ENCODE measurements around the gene ACAD11. TPM values are rescaled to one million over a fixed set of nuclear protein-coding genes. Genes with fewer than 3 reads are reported as not detected.
A peak's percentile ranks its signal among the peaks of the same experiment; 100 is the strongest.

Gene ACAD11
- total RNA-seq, 2 donors from 2014 or later = 28.8 to 52.1 TPM

DNA sequence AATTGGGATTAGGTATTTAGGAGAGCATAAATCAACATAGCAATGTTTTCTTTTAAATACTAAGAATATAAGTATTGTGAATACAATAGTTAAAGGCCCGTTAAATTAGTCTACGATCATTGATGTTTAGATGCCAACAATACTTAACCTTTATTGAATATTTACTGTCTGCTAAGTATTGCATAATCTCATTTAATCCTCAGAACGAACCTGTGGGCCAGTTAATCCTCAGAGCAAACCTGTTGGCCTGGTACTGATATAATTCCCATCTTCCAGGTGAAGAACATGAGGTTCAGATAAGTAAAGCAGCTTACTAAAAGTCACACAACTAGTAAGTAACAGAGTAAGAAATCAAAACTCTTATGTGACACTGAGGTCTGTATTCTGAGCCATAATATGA lies 119.9 kb downstream of the ACAD11 start:
- H3K9me3 ChIP-seq = no peaks in the 10 kb centered on the region
- WGBS, 2 donors = 44 to 45% methylated on average over 3 of the region's 3 CpGs
- H3K4me1 ChIP-seq = peaks cover 44% of the 10 kb centered on the region
- TF ChIP-seq POLR2A (IDR thresholded peaks at IDR 0.05) = no peak
- TF ChIP-seq, protein P1, sequence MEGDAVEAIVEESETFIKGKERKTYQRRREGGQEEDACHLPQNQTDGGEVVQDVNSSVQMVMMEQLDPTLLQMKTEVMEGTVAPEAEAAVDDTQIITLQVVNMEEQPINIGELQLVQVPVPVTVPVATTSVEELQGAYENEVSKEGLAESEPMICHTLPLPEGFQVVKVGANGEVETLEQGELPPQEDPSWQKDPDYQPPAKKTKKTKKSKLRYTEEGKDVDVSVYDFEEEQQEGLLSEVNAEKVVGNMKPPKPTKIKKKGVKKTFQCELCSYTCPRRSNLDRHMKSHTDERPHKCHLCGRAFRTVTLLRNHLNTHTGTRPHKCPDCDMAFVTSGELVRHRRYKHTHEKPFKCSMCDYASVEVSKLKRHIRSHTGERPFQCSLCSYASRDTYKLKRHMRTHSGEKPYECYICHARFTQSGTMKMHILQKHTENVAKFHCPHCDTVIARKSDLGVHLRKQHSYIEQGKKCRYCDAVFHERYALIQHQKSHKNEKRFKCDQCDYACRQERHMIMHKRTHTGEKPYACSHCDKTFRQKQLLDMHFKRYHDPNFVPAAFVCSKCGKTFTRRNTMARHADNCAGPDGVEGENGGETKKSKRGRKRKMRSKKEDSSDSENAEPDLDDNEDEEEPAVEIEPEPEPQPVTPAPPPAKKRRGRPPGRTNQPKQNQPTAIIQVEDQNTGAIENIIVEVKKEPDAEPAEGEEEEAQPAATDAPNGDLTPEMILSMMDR (IDR thresholded peaks at IDR 0.05) = no peak
- no peaks in the 10 kb centered on the region for H3K27me3 ChIP-seq
- ATAC-seq = no peak
- intact Hi-C loops (cut with DNase I) = loop anchor here (5.0 kb wide), 1 partner anchor 103 kb away; no protein-coding TSS in a partner anchor
- no peaks in the 10 kb centered on the region for H3K36me3 ChIP-seq (replicated peaks in 1 of 2; ENCODE audit: insufficient read depth in 1 of 2, low read depth in 2 of 2)
- no peak overlapping the region for H3K4me3 ChIP-seq
- no peak for DNase-seq
- no peak overlapping the region for H3K27ac ChIP-seq

DNA sequence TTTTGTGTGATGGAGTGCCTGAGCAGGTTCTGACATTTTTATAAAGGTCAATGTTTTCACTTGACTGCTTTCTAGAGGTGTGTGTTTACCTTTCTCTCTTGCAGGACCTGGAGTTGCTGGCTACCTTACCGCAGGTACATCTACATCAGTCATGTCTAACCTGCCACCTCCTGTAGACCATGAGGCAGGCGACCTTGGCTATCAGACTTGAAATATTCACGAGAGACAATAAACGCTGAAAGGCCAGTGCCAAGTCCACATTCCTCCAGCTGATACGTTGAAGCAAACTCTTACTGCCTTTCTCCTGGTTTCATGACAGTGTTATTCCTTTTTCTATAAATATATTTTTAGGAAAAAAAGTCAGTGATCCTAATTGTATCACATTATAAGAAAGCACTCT lies 121.5 kb downstream of the ACAD11 start:
- TF ChIP-seq, protein P1 (IDR thresholded peaks at IDR 0.05) = no peak
- TF ChIP-seq POLR2A (IDR thresholded peaks at IDR 0.05) = no peak
- Histone ChIP-seq H3K9me3 (no peaks in the 10 kb centered on the region), H3K4me3 (no peak overlapping the region), H3K27ac (peak overlapping the region in 2 of 4 donors; percentile 4 to 24), H3K36me3 (replicated peaks in 1 of 2; ENCODE audit: insufficient read depth in 1 of 2, low read depth in 2 of 2) (no peaks in the 10 kb centered on the region), H3K27me3 (no peaks in the 10 kb centered on the region), H3K4me1 (peaks cover 39% of the 10 kb centered on the region)
- intact Hi-C loops (cut with DNase I) = loop anchor here (5.0 kb wide), 1 partner anchor 104 kb away; no protein-coding TSS in a partner anchor
- peak in 3 of 4 donors; percentile 38 to 48 (median 45) for DNase-seq
- 16 to 29% methylated on average over 5 of the region's 5 CpGs for WGBS, 2 donors
- peak; percentile 68 for ATAC-seq

GRCh38 chr3:132537297-132537696 lies 122.3 kb downstream of the ACAD11 start:
- H3K27ac ChIP-seq = peak overlapping the region in 1 of 4 donors; percentile 24
- no peaks in the 10 kb centered on the region for H3K27me3 ChIP-seq
- no peak overlapping the region for H3K4me3 ChIP-seq
- no peaks in the 10 kb centered on the region for H3K36me3 ChIP-seq (replicated peaks in 1 of 2; ENCODE audit: insufficient read depth in 1 of 2, low read depth in 2 of 2)
- intact Hi-C loops (cut with DNase I) = loop anchor here (5.0 kb wide), 1 partner anchor 105 kb away; no protein-coding TSS in a partner anchor
- TF ChIP-seq, protein P1 (IDR thresholded peaks at IDR 0.05) = no peak
- TF ChIP-seq POLR2A (IDR thresholded peaks at IDR 0.05) = no peak
- no peaks in the 10 kb centered on the region for H3K9me3 ChIP-seq
- ATAC-seq (no peak), DNase-seq (no peak)
- H3K4me1 ChIP-seq = peaks cover 34% of the 10 kb centered on the region
- 79 to 90% methylated on average over 1 of the region's 1 CpG for WGBS, 2 donors

GRCh38 chr3:132536442-132537153 lies 123.0 kb downstream of the ACAD11 start:
- ATAC-seq (no peak), DNase-seq (no peak)
- TF ChIP-seq POLR2A (IDR thresholded peaks at IDR 0.05) = no peak
- TF ChIP-seq, protein P1 (IDR thresholded peaks at IDR 0.05) = no peak
- Histone ChIP-seq H3K4me1 (peaks cover 34% of the 10 kb centered on the region), H3K27me3 (no peaks in the 10 kb centered on the region), H3K4me3 (no peak overlapping the region), H3K27ac (peak overlapping the region in 2 of 4 donors; percentile 7 to 24), H3K36me3 (replicated peaks in 1 of 2; ENCODE audit: insufficient read depth in 1 of 2, low read depth in 2 of 2) (no peaks in the 10 kb centered on the region), H3K9me3 (no peaks in the 10 kb centered on the region)
- WGBS, 2 donors = 71 to 75% methylated on average over 3 of the region's 3 CpGs
- intact Hi-C loops (cut with DNase I) = loop anchor here (5.0 kb wide), 1 partner anchor 106 kb away; no protein-coding TSS in a partner anchor

Data from body of pancreas (tissue), 4 donors.